HG03342 (cell line): Measurements from ENCODE around the gene BCOR.

Source experiments
- ATAC-seq: cut with Tn5 transposase; IDR thresholded peaks from one replicate; pipeline ENCODE4 v1.9.1; 2021; ENCODE audit warnings: mild to moderate bottlenecking, moderate library complexity; ENCODE audit not compliant: unreplicated experiment

BCOR gene

DNA sequence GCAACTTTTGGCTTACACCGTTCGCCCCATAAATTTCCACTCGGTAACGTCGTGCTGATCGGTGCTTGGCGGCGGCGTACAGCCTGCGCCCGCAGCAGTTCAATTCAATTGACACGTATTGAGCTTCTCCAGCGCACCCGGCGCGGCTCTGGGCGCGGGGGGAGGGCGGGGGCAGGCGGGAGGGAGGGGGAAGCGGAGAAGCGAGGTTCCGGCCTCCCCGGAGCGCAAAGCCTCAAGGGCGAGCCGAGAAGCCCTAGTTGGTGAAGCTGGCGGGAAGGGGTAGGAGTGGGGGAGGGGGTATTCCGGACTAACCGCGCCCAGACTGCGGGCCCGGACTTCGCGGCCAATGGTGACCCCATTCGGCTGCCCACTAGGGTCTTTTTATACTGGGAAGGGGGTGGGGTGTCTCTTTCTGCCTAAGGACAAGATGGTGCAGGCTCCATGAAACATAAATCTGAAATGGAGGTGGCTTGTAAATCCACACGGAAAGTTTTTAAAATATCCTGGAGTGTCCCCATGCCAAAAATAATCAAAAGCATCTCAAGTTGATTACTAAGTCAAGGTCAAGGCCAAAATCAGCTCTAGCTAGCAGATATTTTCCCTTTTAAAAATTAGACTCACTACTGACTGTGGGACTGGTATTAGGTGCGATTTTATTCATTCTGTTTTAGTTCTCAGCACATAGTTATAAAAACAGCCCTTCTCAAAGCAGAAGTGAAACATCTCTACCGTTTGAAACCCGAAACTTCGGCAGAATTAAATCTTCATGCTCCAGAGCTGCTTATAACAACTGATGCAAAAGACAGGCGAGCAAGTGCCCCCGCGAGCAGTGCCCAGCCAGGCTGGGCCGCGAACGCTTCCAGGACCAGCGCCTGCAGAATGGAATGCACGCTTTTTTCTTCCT, 1.5 kb upstream of the BCOR start:
- peak; percentile 33 for ATAC-seq

DNA sequence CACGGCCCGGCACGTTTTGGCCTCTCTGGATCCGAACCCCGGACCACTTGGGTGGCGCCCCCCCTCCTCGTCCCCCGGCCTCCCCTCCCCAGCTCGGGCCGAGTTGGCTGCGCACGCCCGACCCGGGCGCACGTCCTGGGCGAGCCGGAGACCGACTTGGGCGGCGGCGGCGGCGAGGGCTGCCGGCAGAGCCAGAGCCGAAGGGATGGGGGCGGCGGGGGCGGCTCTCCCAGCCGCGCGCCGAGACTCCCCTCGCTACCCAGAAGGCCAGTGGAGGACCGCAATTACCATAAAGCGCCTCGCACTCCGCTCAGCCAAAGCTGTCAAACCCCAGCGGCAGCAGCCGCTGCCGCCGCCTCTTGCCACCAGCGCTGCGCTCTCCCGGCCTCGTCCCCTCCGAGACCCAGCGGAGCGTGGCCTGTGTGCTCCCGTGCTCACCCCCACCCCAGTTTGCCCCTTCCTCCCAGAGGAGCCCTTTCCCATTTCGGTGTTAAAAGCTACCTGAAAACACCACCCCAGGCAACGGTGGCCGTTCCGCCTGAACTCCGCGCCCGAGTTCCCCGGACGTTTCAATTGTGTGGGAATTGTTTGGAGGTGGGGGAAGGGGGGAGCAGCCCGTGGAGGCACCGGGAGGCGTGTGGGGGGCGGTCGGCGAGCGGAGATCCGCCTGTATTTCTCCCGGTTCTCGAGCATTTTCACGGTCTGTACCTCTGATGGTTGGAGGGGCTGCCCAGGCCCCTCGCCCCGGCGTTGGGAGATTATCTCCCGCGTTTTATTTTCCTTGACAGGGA, 701 bp upstream of the BCOR start:
- ATAC-seq: peak; percentile 33

DNA sequence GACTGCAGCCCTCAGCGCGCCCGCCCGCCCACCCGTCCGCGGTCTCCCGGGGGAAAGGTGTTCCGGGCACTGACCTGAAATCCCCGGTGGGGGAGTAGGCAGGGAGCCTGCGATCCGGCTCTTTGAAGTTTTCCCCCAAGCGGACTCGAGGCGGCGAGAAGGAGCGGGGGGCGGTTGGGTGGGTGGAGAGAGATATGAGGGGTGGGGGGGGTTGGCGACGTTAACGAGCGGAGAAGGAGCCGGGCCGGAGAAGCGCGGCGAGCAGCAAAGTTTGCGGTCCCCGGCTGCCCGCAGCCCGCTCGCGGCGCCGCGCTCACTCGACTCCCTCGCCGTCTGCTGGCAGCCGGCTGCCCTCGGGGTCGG, 636 bp downstream of the BCOR start:
- ATAC-seq: no peak

DNA sequence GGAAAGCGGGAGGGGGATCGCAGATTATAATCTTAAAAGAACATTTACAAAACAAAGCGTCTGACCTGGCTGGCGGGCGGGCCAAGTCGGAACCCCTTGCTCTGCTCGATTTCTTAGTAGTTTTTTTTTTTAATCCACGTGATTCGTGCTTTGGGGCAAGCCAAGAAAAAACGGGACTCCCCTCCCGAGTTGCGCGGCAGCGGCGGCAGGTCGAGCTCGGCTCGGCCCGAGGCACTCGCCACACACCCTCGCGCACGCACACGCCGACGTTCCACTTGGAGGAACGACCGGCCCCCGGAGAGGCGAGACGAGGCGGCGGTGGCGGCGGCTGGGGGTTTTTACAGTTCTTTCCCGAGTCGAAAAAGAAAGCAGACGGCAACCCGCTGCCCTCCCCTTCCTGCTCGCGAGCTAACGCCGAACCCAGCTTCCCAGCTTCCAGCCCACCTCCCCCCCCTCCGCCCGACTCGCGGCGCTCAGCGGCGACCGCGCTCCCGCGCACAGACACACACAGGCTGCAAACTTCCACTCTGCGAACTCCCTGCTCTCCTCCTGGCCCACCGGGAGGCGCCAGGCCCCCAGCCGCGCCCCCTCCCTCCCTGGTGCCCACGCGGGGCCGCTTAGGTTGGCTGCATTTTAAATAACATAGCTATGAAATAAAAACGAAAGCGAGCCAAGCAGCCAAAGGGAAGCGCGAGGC, 1.2 kb downstream of the BCOR start:
- no peak for ATAC-seq

DNA sequence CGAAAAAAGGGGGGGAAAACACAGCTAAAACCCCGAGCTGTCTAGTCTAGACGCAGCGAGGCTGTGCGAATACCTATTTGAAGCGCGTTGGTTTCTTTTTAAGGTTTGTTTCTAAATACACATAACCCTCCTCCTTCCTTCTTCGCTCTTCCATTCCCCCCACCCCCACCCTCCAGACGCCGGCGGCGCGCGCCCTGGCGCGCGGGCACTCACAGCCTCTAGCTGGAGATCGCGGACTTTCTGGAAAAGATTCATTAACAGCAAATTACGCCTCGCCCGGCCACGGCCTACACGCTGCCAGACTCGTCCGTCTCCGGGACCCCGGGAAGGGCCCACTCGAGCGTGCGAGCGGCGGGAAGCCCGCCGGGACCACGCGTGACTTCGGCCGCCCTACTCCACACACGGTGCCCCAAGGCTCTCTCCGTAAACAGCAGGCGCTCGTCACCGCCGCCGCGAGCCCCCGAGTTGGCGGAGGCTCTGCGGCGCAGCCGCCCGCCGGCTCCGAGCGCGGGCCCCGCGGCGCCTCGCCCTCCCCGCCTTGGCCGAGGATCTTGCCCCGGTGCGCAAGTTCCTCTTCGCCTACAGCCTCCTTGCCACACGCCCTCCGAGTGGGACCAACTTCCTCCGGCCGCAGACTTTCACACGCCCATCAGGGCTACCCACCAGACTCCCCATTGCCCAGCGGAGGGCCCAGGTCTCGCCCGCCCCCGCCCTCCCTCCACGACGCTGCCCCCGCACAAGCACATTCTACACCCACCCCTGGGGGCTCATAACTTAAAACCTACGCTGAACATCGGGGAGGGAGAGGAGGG, 2.0 kb downstream of the BCOR start:
- no peak for ATAC-seq

DNA sequence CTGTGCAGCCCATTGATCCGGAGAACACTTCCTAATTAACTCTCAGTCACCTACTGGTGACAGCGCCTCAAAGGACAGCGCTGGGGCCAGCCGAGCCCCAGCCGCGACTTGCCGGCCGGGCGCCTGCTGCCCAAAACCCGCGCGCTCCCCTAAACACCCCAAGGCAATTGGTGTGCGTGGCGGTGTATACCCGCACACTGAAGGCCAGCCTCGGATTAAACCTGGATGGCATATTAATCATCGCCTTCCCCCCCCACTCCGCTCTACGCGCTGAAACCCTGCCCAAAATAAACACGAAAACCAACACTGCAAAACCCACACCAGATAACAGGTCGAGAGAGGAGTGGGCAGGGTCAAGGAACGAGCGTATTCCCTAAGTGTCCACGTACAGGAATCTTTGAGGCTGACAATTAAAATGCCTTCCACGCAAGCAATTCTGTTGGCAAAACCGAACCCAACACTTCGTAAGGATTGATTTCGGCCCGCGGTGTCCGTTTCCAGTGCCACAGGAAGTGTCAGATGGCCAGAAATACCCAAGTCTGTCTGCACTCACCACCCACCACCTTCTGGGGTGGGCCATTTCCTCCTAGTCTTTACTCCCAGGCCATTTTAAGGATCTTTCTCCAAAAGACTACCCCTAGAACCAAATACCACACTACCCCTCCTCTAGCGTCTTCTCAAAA, 2.7 kb downstream of the BCOR start:
- ATAC-seq: no peak

DNA sequence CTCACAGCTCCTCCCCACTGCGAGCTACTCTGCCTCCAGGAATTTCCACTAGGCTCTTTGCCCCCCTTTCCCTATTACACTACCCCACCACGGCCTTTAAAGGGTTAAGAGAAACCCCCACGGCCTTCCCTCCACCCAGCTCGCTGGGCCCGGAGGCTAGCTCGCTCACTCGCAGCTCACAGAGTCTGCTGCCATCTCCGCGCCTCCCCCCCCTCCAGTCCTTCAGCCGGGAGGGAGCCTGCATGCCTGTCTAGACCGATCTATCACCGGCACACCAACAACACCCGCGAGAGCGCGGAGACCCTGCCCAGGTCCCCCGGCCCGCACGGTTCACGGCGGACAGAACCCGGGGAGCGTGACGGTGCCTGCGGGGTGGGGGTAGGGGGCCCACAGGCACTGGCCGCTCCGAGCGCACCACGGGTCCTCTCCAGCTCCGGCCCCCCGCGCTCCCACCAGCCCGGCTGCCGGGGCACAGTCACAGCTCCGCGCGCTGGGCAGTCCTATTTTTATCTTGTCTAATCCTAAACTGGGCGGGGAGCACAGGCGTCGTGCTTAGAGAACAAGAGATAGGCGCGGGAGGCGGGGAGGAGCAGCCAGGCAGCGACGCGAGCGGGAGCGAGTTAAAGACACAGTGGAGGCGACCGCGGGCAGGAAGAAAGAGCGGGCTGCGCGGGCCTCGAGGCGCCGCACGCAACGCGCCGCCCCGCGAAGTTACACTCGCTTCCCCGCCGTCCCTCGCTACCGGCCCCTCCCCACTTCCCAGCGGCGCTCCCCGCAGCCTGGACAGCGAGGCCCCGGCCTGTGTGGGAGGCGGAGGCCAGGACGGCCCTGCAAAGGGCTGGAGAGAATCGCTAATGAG, 3.5 kb downstream of the BCOR start:
- ATAC-seq: no peak

DNA sequence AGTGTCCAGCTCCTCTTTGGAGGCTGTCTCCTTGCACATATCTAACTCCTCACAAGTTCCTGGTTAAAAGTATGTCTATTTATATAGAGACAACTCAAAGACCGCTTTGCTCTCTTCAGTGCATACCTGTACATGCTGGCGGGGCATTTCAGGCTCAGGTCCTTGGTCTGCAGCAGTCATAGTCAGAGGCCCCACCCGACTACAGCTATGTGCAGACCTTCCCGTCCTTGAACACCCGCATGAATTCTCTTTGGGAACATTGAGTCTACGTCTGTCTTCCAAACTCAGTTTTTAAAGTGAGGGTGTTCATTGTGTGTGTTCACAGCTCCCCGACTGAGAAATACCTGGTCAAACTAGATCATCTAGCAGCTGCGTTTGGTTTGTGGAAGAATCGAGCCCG, 4.2 kb downstream of the BCOR start:
- ATAC-seq: no peak

DNA sequence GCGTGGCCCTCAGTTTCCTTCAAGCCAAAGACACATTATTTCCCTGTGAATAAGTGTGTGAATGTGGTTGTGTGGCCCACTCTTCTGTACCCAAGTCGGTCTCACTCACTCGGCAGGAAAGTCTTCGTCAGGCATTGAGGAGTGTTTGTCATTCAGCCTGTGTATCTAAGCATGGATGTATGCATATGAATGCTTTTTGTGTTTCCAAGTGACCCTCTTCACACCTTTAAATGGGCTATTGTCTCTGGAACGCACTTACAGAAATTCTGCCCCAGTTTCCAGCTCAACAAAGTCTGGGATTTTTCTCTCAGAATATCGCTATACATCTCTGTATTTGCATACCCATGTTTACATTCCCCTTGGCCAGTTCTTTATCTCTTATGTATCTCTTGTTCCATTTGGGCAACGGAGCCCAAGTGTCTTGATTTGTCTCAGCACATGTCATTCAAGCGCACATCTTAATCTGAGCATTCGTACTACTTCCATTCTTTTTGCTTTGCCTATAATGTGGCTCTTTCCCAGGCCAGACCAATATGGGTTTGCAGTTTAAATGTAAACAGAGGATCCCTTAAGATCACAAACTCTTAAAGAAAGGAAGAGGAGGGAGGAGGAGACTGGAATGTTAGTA, 4.8 kb downstream of the BCOR start:
- ATAC-seq: no peak

DNA sequence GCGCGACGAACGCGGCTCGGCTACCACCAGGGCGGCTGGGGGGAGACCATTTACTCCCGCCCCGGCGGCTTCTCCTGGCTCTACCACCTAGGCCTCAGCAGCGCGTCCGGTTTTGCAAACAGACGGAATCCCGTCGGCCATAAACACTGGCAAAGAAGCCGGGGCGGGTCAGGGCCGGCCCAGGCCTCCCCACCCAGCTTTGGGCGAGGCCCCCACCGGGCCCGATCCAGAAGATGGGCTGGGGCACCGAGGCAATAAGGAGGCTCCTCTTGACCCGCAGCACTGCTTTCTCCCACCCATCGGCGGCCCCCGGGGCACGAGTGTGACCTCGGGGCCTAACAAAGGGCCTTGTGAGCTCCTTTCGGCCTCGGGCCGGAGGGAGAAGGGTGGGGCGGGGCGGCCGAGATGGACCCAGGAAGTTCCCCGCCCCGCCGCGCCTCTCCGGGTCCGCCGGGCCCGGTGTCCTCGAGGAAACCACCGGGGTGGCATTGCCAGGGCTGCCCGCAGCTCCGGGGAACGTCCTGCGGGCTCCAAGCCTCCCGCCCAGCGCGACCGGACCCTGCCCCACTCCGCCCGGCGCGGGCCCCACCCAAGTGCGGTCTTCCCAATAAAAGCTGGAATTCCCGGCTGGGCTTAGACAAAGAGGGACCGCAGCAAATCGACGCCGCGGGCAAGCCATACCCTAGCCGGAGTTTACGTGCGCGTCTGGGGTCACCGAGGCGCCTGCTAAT, 5.9 kb downstream of the BCOR start:
- no peak for ATAC-seq

DNA sequence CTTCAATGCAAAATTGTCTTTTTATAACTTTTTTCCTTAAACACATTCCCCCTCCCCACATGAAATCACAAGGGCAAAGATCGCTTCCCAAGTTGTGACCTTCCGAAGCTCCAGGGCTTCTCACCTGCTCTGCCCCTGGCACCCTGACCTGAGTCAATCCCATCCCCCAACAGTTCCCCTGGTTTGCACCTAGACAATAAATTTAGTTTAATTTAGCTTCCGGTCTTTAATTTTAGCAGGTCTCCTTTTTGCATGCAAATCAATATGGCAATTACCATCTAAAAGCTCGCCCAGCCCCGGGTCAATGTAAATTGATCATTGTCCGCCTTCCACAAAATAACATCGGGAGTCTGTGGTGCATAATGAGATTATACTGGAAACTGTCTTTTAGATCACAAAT, 6.8 kb downstream of the BCOR start:
- ATAC-seq: no peak

DNA sequence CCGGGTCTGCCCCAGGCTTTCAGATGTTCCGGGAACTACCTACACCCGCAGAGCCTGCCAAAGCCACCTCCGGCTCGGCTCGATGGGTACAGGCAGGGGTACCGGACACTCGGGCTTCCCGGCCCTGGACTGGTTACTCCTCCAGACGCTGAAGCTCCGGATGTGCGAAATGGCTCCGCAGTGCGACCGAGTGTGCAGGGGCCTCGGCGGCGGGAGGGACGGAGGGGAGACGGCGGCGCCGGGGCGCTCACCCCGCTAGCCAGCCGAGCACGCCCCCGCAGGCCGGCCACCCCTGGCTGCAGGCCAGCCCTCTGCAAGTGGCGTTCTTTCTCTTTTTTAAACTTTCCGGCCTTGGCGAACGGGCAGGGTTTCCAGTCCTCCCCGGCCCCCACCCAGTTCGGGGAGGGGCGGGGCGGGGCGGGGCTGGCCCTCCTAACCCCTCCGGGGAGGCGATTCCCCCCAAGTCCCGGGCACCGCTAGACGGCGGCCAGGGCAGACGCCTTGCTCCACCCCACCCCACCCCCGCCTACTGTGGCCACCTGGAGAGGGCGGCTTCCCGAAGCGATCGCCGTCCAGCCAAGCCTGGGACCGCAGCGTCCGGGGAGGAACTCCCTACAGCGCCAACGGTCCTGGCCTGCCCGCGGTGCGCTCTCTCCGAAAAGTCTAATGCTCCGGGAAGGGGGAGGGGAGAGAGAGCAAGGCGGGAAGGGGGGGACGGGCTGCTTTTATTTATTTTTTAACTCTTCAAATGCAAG, 7.5 kb downstream of the BCOR start:
- no peak for ATAC-seq

DNA sequence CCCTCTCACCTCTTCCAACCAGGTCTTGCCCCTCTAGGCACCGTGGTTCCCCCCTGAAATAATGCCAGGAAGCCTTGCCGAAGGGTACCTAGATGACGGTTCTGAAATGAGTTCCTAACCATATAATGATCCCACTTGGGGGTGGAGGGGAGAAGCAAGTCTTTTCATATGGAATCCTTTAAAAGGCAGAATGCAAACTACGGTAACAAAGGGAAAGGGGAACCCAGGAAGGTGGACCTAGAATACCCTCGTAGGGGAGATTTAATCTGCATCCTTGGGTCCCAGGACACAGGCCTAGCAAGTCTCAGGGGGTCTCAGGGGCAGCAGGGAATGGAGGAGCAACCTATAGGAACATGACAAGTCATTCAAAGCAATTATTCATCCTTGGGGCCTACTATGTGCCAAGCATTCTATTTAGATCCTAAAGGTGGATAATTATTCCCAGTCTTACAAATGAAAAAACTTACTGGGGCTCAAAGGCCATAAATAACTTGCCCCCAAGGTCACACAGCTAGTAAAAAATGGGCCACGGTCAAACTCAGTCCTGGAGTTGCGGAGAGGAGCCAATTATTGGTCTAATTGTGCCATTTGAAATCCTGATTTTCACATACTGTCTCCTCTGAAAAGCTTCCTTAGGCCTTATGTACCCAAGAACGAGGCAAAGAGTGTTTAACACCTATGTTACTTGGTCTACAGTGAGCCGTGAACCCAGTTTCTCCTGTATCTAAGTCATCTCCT, 8.8 kb downstream of the BCOR start:
- ATAC-seq: no peak

DNA sequence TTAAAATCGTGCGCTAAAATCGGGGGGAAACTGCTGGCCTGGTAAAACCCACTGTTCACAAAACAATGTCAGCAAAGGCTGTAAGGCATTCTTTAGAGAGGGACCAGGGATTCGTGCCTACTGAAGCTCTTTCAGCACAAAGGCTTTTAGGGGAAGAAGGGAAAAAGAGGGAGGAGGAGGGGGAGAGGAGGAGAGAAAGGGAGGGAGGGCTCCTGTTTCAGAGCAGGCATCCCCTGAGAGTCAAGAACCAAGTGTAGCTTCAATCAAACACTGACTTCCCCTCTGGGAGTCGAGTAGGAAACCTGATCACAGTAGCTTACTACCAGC, 9.5 kb downstream of the BCOR start:
- ATAC-seq: no peak

DNA sequence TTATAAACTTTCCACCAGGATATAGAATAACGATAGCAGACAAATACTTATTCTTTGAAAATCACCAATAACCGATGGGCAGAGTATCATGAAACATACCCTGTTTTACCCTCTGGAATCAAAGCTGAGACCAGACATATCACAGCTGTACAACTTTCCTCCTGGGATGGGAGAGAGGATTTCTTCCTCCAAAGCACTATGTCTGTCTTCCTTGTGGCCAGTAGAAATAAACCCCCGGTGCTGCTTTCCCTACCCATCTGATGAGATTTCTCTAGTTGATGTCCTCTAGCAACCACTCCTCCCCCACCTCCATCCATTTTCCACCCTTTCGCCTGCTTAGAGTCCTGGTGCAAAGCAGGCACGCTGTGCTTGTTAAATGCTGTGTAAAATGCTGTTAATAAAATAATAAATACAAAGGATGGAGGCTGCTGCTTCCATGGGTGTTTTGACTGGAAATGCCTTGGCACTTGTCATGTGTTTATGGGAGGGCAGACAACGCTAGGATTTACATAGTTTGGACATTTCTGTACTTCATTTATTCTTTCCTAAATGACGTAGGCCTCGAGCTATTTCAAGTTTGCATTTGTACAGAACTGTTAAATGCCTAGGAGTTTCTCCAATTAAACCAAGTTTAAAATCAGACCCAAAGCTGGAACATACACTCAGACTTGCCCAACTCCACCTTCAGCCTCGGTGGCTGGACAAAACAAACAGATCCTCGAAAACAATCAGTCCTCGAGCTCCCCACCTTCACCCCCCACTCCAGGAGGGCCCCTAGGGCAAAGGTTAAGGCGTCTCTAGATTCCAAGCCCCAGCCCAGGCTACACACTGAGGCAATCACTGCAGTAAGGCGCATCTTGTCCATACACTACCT, 10.1 kb downstream of the BCOR start:
- ATAC-seq: no peak
